Measurements from ENCODE around the gene TSACC.
A peak's percentile ranks its signal among the peaks of the same experiment; 100 is the strongest.

The TSACC gene

GRCh38 chr1:156373546-156373945 lies 35.2 kb downstream of the TSACC start:
- DNase-seq (ENCODE audit: low read depth in 2 of 2), result no peak

DNA sequence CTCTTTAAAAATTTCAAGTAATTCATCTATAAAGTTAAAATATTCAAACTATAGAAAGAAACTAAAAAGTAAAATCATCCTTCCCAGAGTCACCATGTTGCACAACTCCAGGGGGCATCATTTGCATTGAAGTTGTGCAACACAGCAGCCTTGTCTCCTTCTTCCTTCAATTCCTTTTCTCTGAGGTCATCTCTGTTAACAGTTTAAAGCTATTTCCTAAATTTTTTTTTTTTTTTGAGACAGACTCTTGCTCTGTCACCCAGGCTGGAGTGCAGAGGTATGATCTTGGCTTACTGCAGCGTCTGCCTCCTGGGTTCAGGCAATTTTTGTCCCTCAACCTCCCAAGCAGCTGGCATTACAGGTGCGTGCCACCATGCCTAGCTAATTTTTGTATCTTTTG lies 37.8 kb downstream of the TSACC start:
- no peak for DNase-seq (ENCODE audit: low read depth in 2 of 2)

- DNase-seq (ENCODE audit: low read depth in 2 of 2), result no peak
These were observed 38.9 kb downstream of the TSACC start for GRCh38 chr1:156376958-156377919.

DNA sequence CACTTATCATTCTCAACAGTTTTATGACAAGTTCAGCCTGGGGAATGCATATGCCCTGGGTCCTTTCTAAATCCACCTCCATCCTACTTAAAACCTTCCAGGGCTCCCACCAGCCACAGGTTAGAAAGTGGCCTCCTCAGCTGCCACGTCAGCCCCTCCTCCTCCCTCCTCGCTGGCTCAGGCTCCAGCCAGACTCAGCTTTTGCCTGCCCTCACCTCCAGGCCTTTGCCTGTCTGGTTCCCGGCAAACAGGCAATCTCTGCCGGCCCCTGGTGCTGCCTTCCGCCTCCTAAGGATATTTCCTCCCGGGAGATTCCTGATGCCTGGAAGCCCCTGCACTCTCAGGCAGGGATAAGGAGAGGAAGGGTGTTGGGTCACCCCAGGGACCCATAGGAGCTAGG lies 40.2 kb downstream of the TSACC start:
- no peak for DNase-seq (ENCODE audit: low read depth in 2 of 2)

- no peak for DNase-seq (ENCODE audit: low read depth in 2 of 2)
These were observed 41.3 kb downstream of the TSACC start for GRCh38 chr1:156379420-156380165.

DNA sequence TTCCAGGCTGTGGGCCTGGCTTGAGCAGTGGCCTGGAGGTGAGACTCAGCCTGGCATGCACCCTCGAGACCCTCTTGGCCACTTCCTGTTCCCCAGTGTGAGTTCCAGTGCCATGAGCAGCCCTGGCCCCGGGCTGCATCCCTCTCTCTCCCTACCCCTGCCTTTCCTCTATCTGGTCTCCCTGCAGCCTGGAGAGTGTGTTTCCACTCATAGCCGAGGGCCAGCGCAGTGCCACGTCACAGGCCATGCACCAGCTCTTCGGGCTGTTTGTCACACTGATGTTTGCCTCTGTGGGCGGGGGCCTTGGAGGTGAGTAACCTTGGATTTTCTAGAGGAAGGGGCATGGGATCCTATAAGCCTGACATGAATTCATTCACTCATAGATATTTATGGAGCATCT lies 44.2 kb downstream of the TSACC start:
- DNase-seq (ENCODE audit: low read depth in 2 of 2), result no peak

DNA sequence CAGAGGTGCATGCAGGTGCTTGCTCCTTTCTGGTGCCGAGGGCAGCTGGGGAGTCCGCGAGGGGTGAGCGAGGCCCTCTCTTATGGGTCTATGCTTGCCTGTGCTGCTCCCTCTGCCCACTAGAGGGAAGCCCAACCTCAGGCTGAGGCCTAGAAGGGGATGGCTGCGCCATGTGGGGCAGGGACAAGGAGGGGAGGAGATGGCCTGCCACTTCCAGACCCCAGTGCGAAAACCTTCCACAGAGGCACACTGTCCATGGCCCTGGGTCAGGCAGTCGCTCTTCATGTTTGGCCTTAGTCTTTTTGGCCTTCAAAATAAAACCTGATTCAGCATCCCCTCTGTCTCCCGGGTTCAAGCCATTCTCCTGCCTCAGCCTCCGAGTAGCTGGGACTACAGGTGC lies 44.7 kb downstream of the TSACC start:
- peak; percentile 41 to 52 for DNase-seq (ENCODE audit: low read depth in 2 of 2)

- no peak for DNase-seq (ENCODE audit: low read depth in 2 of 2)
These were observed 45.7 kb downstream of the TSACC start for GRCh38 chr1:156384007-156384406.

DNA sequence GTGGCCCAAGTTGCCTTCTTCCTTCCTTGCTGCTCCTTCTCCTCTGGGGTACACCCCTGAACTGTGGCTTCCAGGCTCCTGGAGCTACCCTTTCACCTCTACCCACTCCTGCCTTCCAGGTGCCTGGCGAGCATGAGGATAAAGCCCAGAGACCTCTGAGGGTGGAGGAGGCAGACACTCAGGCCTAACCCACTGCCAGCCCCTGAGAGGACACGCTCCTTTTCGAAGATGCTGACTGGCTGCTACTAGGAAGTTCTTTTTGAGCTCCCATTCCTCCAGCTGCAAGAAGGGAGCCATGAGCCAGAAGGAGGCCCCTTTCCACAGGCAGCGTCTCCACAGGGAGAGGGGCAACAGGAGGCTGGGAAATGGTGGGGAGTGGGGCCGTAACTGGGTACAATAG lies 46.3 kb downstream of the TSACC start:
- no peak for DNase-seq (ENCODE audit: low read depth in 2 of 2)

DNA sequence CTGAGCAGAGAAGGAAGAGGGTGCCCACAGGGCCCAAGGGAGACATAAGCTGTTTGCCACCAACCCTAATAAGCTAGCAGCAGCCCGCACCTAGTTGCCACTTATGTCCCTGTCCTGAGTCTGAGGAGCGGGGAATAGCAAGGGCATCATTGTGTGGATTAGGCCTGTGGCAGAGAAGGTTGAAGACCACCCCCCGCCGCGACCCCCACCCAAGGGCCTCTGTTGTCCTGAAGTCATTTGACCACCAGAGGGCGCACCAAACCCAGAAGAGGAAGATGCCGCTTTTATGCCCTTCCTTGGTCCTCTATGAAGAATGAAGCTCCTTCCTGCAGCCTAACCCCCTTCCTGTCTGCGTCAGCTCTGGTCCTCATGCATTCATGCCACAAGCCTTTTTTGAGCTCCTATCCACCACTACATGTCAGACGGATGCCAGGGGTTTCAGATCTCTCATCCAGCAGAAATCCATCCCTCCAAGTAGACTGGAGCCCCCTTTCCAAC lies 47.3 kb downstream of the TSACC start:
- peak; percentile 58 to 69 for DNase-seq (ENCODE audit: low read depth in 2 of 2)

GRCh38 chr1:156386134-156386901 lies 48.0 kb downstream of the TSACC start:
- no peak for DNase-seq (ENCODE audit: low read depth in 2 of 2)

GRCh38 chr1:156386949-156387869 lies 48.9 kb downstream of the TSACC start:
- DNase-seq (ENCODE audit: low read depth in 2 of 2), result no peak

- no peak for DNase-seq (ENCODE audit: low read depth in 2 of 2)
These were observed 49.5 kb downstream of the TSACC start for GRCh38 chr1:156387870-156388173.

DNA sequence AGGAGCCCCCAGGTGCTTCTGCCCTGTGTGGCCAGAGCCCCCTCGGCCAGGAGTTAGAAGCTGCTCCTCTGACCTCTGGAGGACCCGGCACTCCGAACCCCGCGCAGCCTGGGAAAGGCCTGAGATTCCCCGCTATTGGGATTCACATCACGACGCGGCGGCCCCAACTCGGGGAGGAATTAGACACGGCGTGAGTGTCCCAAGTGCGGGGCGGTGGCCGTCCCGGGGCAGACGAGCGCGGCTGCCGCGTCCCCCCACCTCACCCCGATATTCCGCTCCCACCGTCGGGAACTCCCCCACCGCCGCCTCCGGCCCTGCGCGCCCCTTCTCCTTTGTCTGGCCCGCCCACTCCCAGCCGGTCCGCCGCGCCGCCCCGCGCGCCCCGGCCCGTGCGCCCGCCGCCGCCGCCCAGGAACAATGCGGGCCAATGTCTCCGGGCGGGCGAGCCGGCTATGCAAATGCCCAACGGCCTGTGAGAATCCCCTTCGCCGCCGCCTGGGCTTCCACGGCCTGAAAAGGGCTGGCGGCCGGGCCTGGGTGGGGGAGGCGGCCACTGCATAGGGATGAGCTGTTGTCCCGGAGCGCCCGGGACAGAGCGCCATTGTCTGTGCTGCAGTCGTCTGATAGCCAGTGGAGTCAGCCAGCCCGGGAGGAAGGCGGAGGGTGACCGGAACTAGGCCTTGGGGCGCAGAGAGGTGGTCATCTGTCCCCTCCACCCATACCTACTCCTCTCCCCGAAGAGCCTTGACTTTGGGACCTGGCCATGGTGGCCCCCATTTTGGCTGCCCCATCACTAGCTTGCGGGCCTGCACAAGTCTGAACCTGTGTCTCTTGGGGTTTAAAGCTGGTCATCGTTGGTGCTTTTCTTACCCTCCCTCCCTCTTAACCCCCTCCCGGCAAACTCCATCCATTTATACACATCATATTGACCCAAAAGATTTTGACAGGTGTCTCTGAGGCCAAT lies 50.1 kb downstream of the TSACC start:
- no peak for DNase-seq (ENCODE audit: low read depth in 2 of 2)

- no peak for DNase-seq (ENCODE audit: low read depth in 2 of 2)
These were observed 51.0 kb downstream of the TSACC start for GRCh38 chr1:156389311-156389710.

- no peak for DNase-seq (ENCODE audit: low read depth in 2 of 2)
These were observed 52.4 kb downstream of the TSACC start for GRCh38 chr1:156390469-156391365.

GRCh38 chr1:156391366-156391677 lies 53.0 kb downstream of the TSACC start:
- DNase-seq (ENCODE audit: low read depth in 2 of 2), result no peak

- DNase-seq (ENCODE audit: low read depth in 2 of 2), result no peak
These were observed 53.4 kb downstream of the TSACC start for GRCh38 chr1:156391701-156392100.

GRCh38 chr1:156392452-156392853 lies 54.1 kb downstream of the TSACC start:
- DNase-seq (ENCODE audit: low read depth in 2 of 2), result no peak

All from stimulated activated CD4-positive, alpha-beta T cell treated with anti-CD3 and anti-CD28 coated beads, Interleukin-4, amount 100 ng/mL, for 48 hours (primary cell).